HepG2 (cell line): ENCODE measurements around the gene PHYH. TPM values are rescaled to one million over a fixed set of nuclear protein-coding genes. Genes with fewer than 3 reads are reported as not detected.

Experiments used
- DRAP1 ChIP-seq: IDR thresholded peaks from 2 replicates; pipeline ENCODE4 v1.6.1; 2016; ENCODE audit warnings: missing genetic modification reagents, missing compliant biosample characterization
- ETS1 ChIP-seq: sonication (generic); formaldehyde crosslinking; IDR thresholded peaks from 2 replicates; pipeline ENCODE4 v1.4.0; 2020; ENCODE audit warnings: missing genetic modification reagents
- GLMP ChIP-seq: sonication (generic); formaldehyde crosslinking; IDR thresholded peaks from 2 replicates; pipeline ENCODE4 v1.9.0; 2021; ENCODE audit warnings: missing genetic modification reagents, mild to moderate bottlenecking, borderline replicate concordance
- GZF1 ChIP-seq: sonication (generic); formaldehyde crosslinking; IDR thresholded peaks from 2 replicates; pipeline ENCODE4 v1.5.1; 2020; ENCODE audit warnings: mild to moderate bottlenecking, missing genetic modification reagents
- JDP2 ChIP-seq: sonication (generic); formaldehyde crosslinking; IDR thresholded peaks from 2 replicates; pipeline ENCODE4 v1.8.1; 2022; ENCODE audit warnings: missing genetic modification reagents, borderline replicate concordance
- LRRFIP1 ChIP-seq: sonication (generic); formaldehyde crosslinking; conservative IDR thresholded peaks from 2 replicates; pipeline ENCODE4 v1.4.0; 2020; ENCODE audit warnings: missing genetic modification reagents
- PRDM15 ChIP-seq: sonication (generic); formaldehyde crosslinking; IDR thresholded peaks from 2 replicates; pipeline ENCODE4 v1.4.0; 2020; ENCODE audit warnings: missing genetic modification reagents
- RCOR2 ChIP-seq: IDR thresholded peaks from 2 replicates; pipeline ENCODE4 v1.6.1; 2016; ENCODE audit warnings: missing biosample characterization, missing genetic modification reagents
- SALL1 ChIP-seq: sonication (generic); formaldehyde crosslinking; IDR thresholded peaks from 2 replicates; pipeline ENCODE4 v1.8.0; 2022; ENCODE audit warnings: mild to moderate bottlenecking, missing genetic modification reagents
- ZBTB14 ChIP-seq: sonication (generic); formaldehyde crosslinking; IDR thresholded peaks from 2 replicates; pipeline ENCODE4 v1.4.0; 2020; ENCODE audit warnings: missing genetic modification reagents
- ZBTB37 ChIP-seq: sonication (generic); formaldehyde crosslinking; IDR thresholded peaks from 2 replicates; pipeline ENCODE4 v1.4.0; 2020; ENCODE audit warnings: mild to moderate bottlenecking, missing genetic modification reagents
- ZNF17 ChIP-seq: sonication (generic); formaldehyde crosslinking; IDR thresholded peaks from 2 replicates; pipeline ENCODE4 v1.5.0; 2020; ENCODE audit warnings: mild to moderate bottlenecking, missing genetic modification reagents
- ZNF496 ChIP-seq: sonication (generic); formaldehyde crosslinking; IDR thresholded peaks from 2 replicates; pipeline ENCODE4 v1.8.1; 2023; ENCODE audit warnings: mild to moderate bottlenecking, moderate library complexity, missing genetic modification reagents; ENCODE audit not compliant: insufficient replicate concordance
- ZNF530 ChIP-seq: sonication (generic); formaldehyde crosslinking; IDR thresholded peaks from 2 replicates; pipeline ENCODE4 v1.5.0; 2020; ENCODE audit warnings: low read depth, mild to moderate bottlenecking, missing genetic modification reagents
- ZNF672 ChIP-seq: sonication (generic); formaldehyde crosslinking; IDR thresholded peaks from 2 replicates; pipeline ENCODE4 v1.8.1; 2022; ENCODE audit warnings: missing genetic modification reagents
- polyA plus RNA-seq, 8 experiments: library from polyadenylated mRNA; depleted of rRNA in 3 of 8; stranded (reverse) in 7 of 8; unstranded in 1 of 8; fragments of >200 nt; fragmentation: Illumina TruSeq in 4 of 8; extraction: Trizol in 4 of 8; gene quantifications; 2 replicates each; pipeline versions ENCODE4 v1.2.1 to v1.2.3, GENCODE V29; 2011 to 2016; ENCODE audit warnings: low read depth in 4 of 8, missing spikeins in 1 of 8, mixed read lengths in 1 of 8; ENCODE audit not compliant: insufficient read depth in 1 of 8
- total RNA-seq, 5 experiments: library from RNA; depleted of rRNA; stranded (reverse); fragments of >200 nt; fragmentation: Illumina TruSeq; extraction: Trizol; gene quantifications; 2 replicates each; pipeline ENCODE4 v1.2.3, GENCODE V29; 2016; ENCODE audit warnings: low read depth in 1 of 5

Gene PHYH
- total and polyA plus RNA-seq, 2 of the 13 experiments (the other 11 are each of a cell fraction or from before 2014, with no cell fraction given), result 27.2 to 34.5 TPM

GRCh38 chr10:13291821-13292773 is 7.8 kb downstream of the PHYH start (continued):
- TF ChIP-seq ZBTB14 (CRISPR knock-in tag) (no peak), GZF1 (CRISPR knock-in tag) (no peak), SALL1 (CRISPR knock-in tag) (no peak; the same call in 1 of the 2 replicates), DRAP1 (CRISPR knock-in tag) (no peak), JDP2 (CRISPR knock-in tag) (no peak), LRRFIP1 (no peak), ZNF672 (CRISPR knock-in tag) (no peak), GLMP (no peak), PRDM15 (CRISPR knock-in tag) (no peak), ETS1 (CRISPR knock-in tag) (no peak), ZNF496 (CRISPR knock-in tag) (no peak), ZNF530 (CRISPR knock-in tag) (no peak), RCOR2 (CRISPR knock-in tag) (no peak), ZBTB37 (CRISPR knock-in tag) (no peak), ZNF17 (CRISPR knock-in tag) (no peak)
